Left colon (tissue), 2 donors: ENCODE results near the gene BOK. TPM values are rescaled to one million over a fixed set of nuclear protein-coding genes. Genes with fewer than 3 reads are reported as not detected.
"Not testable (repeated sequence)": the region's sequence is repeated elsewhere in the genome, so short reads cannot be mapped to it uniquely, and the experiment has no call there.

Source experiments
- ATAC-seq: fragments of 200-7000 bp; cut with Tn5 transposase; one replicate; pipeline ENCODE4 v1.9.1; 2020; ENCODE audit warnings: mild to moderate bottlenecking, moderate library complexity
- DNase-seq, 2 donors: peaks; one replicate each; pipeline ENCODE4 v3.0.0-alpha.2; 2020
- intact Hi-C, 2 donors: fragments of 100-400 bp; cut with DNase I in 1 of 2; cut with micrococcal nuclease in 1 of 2; formaldehyde crosslinking; loops; one replicate each; pipeline versions ENCODE4 v1.11.2 to v1.14.0; 2022; cut with DNase I, micrococcal nuclease
- total RNA-seq, 2 donors: library from RNA; stranded (reverse); fragmentation: NEBNext Ultra II Directional; extraction: Animal tissue kit (Norgen Biotek cat#: 25700); gene quantifications; one replicate each; pipeline ENCODE4 v1.2.1, GENCODE V29; 2021
- donor health status: DM: no; HTN: no; CAD: no.
- donor health status: DM: yes; HTN: yes; CAD: no.

The BOK gene
- total RNA-seq, 2 donors from 2014 or later = 10.3 to 14.2 TPM

DNA sequence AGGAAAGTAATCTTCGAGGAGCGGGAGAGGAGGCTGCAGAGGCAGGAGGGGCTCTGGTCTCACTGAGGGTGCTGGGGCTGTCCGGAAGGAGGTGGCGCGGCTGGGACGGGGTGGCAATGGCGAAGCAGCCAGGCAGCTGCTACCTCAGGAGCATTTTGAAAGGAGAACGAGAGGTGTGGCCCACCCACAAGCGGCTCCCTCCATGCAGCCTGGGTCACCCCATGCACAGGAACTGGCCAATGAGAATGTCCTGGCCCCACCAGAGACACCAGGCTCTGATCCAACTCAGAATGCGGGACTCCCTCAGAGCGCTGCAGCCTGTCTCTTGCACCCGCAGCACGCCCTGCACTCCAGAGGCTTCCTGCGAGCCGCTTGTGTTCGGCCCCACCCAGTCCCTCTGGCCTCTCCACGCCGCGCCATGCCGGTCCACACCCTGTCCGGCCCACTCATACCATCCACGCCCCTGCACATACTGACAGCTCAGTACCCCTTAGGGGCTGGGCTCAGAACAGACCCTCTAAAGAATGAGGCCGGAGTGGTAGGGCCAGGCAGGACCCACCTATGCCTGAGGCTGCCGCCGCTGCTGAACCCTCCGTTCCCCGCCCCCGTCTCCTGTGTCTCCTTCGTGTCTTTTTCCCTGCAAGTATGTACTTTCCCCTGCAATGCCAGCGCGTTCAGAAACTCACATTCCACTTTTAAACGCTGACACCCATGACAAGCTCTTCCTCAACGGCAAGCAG lies 6.4 kb upstream of the BOK start:
- intact Hi-C loops = no loop called here
- ATAC-seq (peak; percentile 66), DNase-seq (no peak)

DNA sequence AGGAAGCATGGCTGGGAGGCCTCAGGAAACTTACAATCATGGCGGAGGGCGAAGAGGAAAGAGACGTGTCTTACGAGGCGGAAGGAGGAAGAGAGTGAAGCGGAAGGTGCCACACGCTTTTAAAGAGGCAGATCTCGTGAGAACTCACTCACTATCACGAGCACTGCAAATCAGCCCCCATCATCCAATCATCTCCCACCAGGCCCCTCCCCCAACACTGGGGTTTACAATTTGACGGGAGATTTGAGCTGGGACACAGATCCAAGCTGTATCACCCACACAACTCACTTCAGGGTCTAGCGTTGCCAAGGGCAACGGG lies 5.1 kb upstream of the BOK start:
- intact Hi-C loops = no loop called here
- ATAC-seq (no peak), DNase-seq (no peak)

DNA sequence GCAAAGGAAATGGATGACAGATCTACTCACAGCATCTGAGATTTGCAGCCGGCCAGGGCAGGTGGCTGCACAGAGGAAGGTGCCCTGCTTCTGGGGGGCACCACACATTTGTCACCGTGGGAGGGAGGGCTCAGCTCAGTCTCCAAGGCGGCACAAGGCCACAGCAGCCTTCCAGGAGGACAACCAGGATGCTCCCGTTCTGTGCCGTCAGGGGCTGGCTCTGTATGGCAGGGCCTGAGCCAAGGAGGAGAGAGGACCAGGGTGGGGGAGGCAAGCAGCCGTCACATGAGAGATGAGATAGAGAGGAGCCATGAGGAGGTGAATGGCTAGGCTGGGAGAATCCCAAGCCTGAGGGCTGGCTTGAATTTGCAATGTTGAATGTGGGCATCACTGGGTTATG lies 4.6 kb upstream of the BOK start:
- ATAC-seq (no peak), DNase-seq (no peak)
- intact Hi-C loops = no loop called here

- no peak for ATAC-seq
- intact Hi-C loops = no loop called here
- no peak for DNase-seq
Measured at GRCh38 chr2:241554610-241555322, 3.8 kb upstream of the BOK start.

DNA sequence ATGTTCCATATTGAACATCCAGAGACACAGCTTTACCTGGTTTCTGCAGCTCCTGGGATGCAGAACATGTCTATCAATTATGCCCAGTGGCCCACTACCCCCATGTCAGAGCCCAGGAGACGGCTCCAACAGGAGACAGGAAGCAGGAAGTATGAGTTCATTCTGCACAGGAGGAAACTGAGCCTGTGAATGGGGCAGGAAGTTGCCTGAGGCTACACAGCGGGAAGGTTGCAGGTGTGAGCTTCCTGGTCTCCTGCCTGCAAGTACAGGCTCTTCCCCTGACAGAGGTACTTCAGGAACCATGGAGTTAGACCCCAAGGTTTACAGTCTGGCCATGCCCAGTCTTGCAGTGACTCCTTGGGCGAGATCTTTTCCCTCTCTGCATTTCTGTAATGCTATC lies 2.8 kb upstream of the BOK start:
- ATAC-seq = peak; percentile 25
- no peak for DNase-seq
- intact Hi-C loops = no loop called here

DNA sequence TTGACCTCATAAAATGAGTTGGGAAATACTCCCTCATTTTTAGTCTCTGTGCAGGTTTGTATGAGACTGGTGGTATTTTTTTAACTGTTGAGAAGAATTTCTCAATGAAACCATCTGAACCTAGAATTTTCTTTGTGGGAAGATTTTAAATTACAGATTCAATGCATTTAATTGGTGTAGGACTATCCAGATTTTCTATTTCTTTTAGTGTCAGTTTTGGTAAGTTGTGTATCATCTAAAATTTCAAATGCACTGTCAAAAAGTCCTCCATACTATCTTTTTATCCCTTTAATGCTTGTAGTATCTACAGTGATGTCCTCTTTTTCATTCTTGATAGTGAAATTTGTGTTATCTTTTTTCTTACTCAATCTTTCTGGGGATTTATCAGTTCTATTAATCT lies 1.8 kb upstream of the BOK start:
- ATAC-seq = no peak
- intact Hi-C loops = no loop called here
- DNase-seq = no peak

DNA sequence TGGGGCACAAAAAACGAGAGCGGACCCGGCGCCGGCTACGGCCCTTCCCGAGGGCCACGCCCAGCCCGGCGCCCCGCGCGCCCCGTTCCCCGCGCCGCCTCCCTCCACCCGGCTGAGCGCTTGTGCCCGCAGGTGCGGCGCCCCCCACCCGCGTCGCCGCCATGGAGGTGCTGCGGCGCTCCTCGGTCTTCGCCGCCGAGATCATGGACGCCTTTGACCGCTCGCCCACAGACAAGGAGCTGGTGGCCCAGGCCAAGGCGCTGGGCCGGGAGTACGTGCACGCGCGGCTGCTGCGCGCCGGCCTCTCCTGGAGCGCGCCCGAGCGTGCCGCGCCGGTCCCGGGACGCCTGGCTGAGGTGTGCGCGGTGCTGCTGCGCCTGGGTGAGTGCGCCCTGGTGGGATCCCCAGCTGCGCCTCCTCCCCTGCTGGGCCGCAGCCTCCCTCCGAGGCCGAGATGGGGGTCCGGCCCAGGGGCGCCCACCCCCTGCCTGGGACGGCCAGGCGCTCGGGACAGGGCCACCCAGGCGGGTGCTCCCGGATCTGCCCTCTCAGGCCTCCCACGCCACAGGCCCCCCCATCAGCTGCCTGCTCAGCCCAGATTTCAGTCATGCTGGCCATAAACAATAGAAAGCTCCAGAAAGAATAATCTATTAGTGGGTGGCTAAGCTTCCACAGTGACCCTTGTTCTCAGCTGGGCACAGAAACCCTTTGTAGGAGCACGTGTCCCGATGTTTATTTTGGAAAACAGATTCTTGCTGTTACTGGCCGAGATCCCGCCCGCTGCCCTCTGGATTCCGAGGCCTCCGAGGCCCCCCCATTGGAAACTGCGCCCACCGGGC lies 997 bp downstream of the BOK start:
- peak; percentile 78 for ATAC-seq
- intact Hi-C loops = no loop called here
- peak in 1 of 2 donors; percentile 44 for DNase-seq

DNA sequence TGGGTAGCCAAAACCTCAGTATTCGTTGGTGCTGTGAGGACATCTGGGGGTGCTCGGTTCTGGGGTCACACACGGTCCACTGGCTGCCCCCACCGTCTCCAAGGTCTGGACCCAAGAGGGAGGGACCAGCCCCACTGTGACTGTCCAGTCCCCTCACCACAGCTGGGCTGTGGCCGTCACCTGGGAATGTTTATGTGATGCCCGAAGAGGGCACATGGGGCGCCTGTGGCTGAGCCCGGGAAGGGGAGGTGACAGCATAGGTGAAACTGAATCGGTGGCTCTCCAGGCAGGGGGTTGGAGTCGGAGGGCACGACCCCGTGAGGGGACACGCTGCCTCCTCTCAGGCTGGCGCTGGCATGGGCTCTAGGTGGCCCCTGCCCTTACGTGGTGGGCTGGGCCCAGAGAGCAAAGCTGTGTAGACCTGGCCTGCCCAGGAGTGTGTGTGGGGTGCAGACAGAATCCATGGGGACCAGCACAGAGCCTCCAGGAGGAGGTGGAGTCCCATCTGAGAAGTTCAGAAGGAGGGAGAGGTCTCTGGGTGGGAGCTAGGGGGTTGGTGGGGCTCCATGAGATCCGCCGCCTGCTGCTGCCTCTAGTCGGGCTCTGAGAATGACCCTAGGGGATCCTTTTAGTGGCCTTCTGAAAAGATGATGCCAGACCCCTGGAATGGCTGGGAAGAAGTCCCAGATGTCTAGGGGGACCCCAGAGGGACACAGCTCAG lies 1.8 kb downstream of the BOK start:
- no peak for DNase-seq
- no peak for ATAC-seq
- intact Hi-C loops = no loop called here

- ATAC-seq = no peak
- DNase-seq = no peak
- intact Hi-C loops = no loop called here
Measured at GRCh38 chr2:241560883-241561474, 2.4 kb downstream of the BOK start.

DNA sequence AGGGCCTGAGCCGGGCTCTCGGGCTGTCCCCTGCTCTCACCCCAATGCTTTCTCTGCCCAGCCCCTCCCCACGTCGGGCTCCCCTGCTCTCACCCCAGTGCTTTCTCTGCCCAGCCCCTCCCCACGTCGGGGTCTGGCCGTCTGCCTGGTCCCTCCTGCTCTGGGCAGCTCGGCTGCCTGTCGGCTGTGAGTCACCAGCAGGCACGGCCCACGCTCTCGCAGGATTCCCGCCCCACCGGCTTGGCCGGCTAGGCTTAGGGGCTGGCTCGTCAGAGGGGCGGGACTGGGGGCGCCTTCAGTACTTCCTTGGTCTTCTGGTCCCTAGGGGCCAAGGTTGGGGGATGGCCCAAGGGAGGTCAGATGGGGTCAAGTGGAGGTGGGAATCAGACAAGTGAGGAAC lies 3.3 kb downstream of the BOK start:
- DNase-seq (peak; percentile 43 to 59), ATAC-seq (no peak)
- intact Hi-C loops = no loop called here

GRCh38 chr2:241562269-241562891 lies 3.8 kb downstream of the BOK start:
- no peak for ATAC-seq
- no peak for DNase-seq
- intact Hi-C loops = no loop called here

DNA sequence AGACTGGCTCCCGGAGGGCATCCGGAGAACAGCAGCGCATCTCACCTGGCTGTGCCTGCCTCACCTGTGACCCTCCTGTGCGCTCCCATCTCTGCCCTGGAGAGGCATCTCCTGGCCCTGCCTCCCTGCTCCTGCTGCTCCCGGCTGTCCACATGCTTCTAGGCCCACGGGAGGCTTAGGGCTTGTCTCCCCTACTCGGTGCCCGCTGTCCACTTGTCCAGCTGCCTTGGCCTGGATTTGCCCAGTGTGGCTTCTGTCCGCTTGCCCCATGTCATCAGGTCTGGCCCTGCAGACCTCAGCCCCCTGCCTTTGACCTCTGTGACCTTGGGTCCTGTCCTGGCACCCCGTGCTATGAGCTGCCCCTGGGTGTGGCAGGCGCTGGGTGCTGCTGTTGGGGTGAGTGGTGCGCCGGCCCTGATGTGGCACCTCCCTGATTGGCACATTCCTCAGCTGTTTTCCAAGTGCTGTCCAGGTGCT lies 4.5 kb downstream of the BOK start:
- ATAC-seq = no peak
- DNase-seq = no peak
- intact Hi-C loops = no loop called here

DNA sequence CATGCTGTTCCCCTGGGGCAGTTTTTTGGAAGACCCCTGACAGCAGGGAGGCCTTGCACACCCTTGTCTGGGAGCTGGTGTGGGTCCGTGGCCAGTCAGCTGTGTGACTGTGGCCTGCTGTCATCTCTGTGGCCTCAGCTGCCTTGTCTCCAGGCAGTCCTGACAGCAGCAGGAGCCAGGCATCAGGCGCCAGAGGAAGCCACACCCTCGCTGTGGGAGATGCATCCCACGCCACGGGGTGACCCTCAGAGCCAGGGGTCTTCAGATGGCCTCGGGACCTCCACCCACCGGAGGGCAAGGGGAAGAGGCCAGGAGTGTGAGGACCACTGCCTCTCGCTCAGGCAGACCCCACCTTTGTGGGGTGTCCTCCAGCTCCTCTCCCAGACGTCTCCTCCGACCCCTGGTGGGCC lies 5.0 kb downstream of the BOK start:
- intact Hi-C loops = no loop called here
- DNase-seq (no peak), ATAC-seq (no peak)

DNA sequence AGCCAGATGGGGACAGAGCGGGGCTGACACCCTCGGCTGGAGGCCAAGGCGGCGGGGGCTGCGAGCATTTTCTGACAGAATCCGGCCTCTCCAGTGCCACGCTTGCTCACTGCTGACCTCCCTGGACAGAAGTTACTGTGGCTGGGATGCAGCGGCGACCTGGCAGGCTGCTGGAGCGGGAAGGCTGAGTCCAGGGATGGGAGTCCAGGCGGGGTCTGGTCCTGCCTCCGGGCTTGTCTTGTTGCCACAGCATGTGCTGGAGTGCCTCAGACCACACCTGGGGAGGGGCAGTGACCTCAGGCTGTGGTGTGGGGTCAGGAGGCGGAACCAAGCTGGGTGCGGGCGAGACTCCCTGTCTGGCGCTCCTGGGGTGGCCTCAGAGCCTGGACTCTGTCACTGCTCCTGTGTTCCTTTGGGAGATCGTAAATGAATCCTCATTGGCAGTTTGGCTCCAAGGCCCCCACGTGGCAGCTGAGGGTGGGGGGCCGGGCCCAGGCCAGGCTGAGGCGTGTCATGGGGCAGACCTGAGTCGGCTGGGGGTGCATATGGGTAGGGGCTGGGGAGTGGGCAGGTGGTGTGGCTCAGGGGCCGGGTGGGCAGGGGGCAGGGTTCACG lies 5.5 kb downstream of the BOK start:
- intact Hi-C loops = no loop called here
- ATAC-seq = no peak
- DNase-seq = no peak

- DNase-seq (no peak), ATAC-seq (no peak)
- intact Hi-C loops = no loop called here
Measured at GRCh38 chr2:241564596-241565410, 6.3 kb downstream of the BOK start.

GRCh38 chr2:241565411-241565810 lies 6.9 kb downstream of the BOK start:
- intact Hi-C loops = no loop called here
- DNase-seq (no peak), ATAC-seq (no peak)

DNA sequence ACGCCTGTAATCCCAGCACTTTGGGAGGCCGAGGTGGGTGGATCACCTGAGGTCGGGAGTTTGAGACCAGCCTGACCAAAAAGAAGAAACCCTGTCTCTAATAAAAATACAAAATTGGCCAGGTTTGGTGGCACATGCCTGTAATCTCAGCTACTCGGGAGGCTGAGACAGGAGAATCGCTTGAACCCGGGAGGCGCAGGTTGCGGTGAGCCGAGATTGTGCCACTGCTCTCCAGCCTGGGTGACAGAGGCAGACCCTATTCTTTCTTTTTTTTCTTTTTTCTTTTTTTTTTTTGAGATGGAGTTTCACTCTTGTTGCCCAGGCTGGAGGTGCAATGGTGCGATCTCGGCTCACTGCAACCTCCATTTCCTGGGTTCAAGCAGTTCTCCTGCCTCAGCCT lies 7.5 kb downstream of the BOK start:
- DNase-seq, ATAC-seq, intact Hi-C loops: not testable (repeated sequence)
